ENCODE data around the gene TUBGCP6.

Gene TUBGCP6

GRCh38 chr22:50189849-50190181 is 55.0 kb downstream of the TUBGCP6 start:
- Histone ChIP-seq H3K27ac (ENCODE audit: low read length) (peak overlapping the region; percentile 84), H3K4me3 (ENCODE audit: low read depth in 1 of 2, low read length in 2 of 2) (peak overlapping the region in 1 of 2 experiments; percentile 14; a peak in 1 of 4 replicates), H3K27me3 (ENCODE audit: insufficient read depth, low read length, poor library complexity) (no peaks in the 10 kb centered on the region), H2AFZ (ENCODE audit: low read depth, low read length) (no peak overlapping the region), H3K9ac (ENCODE audit: low read depth, low read length) (peak overlapping the region; percentile 51), H3K79me2 (ENCODE audit: insufficient read depth, low read length) (peaks cover 80% of the 10 kb centered on the region), H3K36me3 (ENCODE audit: insufficient read depth, low read length) (peaks cover 48% of the 10 kb centered on the region), H3K4me2 (ENCODE audit: insufficient read depth, low read length) (peak overlapping the region; percentile 43), H3K4me1 (ENCODE audit: insufficient read depth, low read length) (peaks cover 68% of the 10 kb centered on the region), H3K9me3 (ENCODE audit: insufficient read depth, low read length, severe bottlenecking) (no peaks in the 10 kb centered on the region), H4K20me1 (ENCODE audit: insufficient read depth, low read length) (peaks cover 74% of the 10 kb centered on the region)
- DNase-seq = peak; percentile 33
- ATAC-seq (ENCODE audit: insufficient read depth, low read depth) = no peak
- TF ChIP-seq CTCF (IDR thresholded peaks at IDR 0.05; ENCODE audit: borderline replicate concordance, extremely low read depth, low read length, poor library complexity, severe bottlenecking) = no peak
- no peak for TF ChIP-seq EZH2 (IDR thresholded peaks at IDR 0.05; ENCODE audit: borderline replicate concordance, low read depth, low read length, severe bottlenecking)

GRCh38 chr22:50189184-50189848 is 55.5 kb downstream of the TUBGCP6 start:
- peak overlapping the region; percentile 84 for H3K27ac ChIP-seq (ENCODE audit: low read length)
- ATAC-seq (ENCODE audit: insufficient read depth, low read depth) (no peak), DNase-seq (no peak)
- no peak overlapping the region for H2AFZ ChIP-seq (ENCODE audit: low read depth, low read length)
- H3K9me3 ChIP-seq (ENCODE audit: insufficient read depth, low read length, severe bottlenecking) = no peaks in the 10 kb centered on the region
- peaks cover 75% of the 10 kb centered on the region for H3K79me2 ChIP-seq (ENCODE audit: insufficient read depth, low read length)
- no peak for TF ChIP-seq CTCF (IDR thresholded peaks at IDR 0.05; ENCODE audit: borderline replicate concordance, extremely low read depth, low read length, poor library complexity, severe bottlenecking)
- no peak for TF ChIP-seq EZH2 (IDR thresholded peaks at IDR 0.05; ENCODE audit: borderline replicate concordance, low read depth, low read length, severe bottlenecking)
- peaks cover 43% of the 10 kb centered on the region for H3K36me3 ChIP-seq (ENCODE audit: insufficient read depth, low read length)
- peak overlapping the region; percentile 51; the same call in 1 of the 2 replicates for H3K9ac ChIP-seq (ENCODE audit: low read depth, low read length)
- peaks cover 68% of the 10 kb centered on the region for H3K4me1 ChIP-seq (ENCODE audit: insufficient read depth, low read length)
- H3K4me3 ChIP-seq (ENCODE audit: low read depth in 1 of 2, low read length in 2 of 2) = 0 out of 4 replicates have a peak overlapping the region, but pooled peaks of 1 of the 2 experiments have one; percentile 8
- H4K20me1 ChIP-seq (ENCODE audit: insufficient read depth, low read length) = peaks cover 69% of the 10 kb centered on the region
- H3K27me3 ChIP-seq (ENCODE audit: insufficient read depth, low read length, poor library complexity) = no peaks in the 10 kb centered on the region
- H3K4me2 ChIP-seq (ENCODE audit: insufficient read depth, low read length) = peak overlapping the region; percentile 43

- peak overlapping the region; percentile 84 for H3K27ac ChIP-seq (ENCODE audit: low read length)
- H3K79me2 ChIP-seq (ENCODE audit: insufficient read depth, low read length) = peaks cover 65% of the 10 kb centered on the region
- DNase-seq = no peak
Observed at GRCh38 chr22:50188356-50188755, 56.5 kb downstream of the TUBGCP6 start.

More at GRCh38 chr22:50188356-50188755, 56.5 kb downstream of the TUBGCP6 start:
- Histone ChIP-seq H2AFZ (ENCODE audit: low read depth, low read length) (no peak overlapping the region), H3K27me3 (ENCODE audit: insufficient read depth, low read length, poor library complexity) (no peaks in the 10 kb centered on the region), H4K20me1 (ENCODE audit: insufficient read depth, low read length) (peaks cover 59% of the 10 kb centered on the region), H3K4me3 (ENCODE audit: low read depth in 1 of 2, low read length in 2 of 2) (no peak overlapping the region), H3K4me1 (ENCODE audit: insufficient read depth, low read length) (peaks cover 68% of the 10 kb centered on the region), H3K9me3 (ENCODE audit: insufficient read depth, low read length, severe bottlenecking) (no peaks in the 10 kb centered on the region), H3K9ac (ENCODE audit: low read depth, low read length) (peak overlapping the region; percentile 51; the same call in 1 of the 2 replicates), H3K4me2 (ENCODE audit: insufficient read depth, low read length) (peak overlapping the region; percentile 43; the same call in 1 of the 2 replicates), H3K36me3 (ENCODE audit: insufficient read depth, low read length) (peaks cover 34% of the 10 kb centered on the region)
- no peak for TF ChIP-seq EZH2 (IDR thresholded peaks at IDR 0.05; ENCODE audit: borderline replicate concordance, low read depth, low read length, severe bottlenecking)
- no peak for TF ChIP-seq CTCF (IDR thresholded peaks at IDR 0.05; ENCODE audit: borderline replicate concordance, extremely low read depth, low read length, poor library complexity, severe bottlenecking)
- ATAC-seq (ENCODE audit: insufficient read depth, low read depth) = no peak
